Measurements from ENCODE around the gene ERCC6L2. TPM values are rescaled to one million over a fixed set of nuclear protein-coding genes. Genes with fewer than 3 reads are reported as not detected.

ERCC6L2 gene
- total and polyA plus RNA-seq, 2 of the 4 experiments (the other 2 are of a cell fraction) = 13.0 to 67.6 TPM

GRCh38 chr9:95985440-95986055 is 110.1 kb downstream of the ERCC6L2 start:
- no peak overlapping the region for H3K4ac ChIP-seq (ENCODE audit: low read depth, low read length)
- no peak overlapping the region for H2AFZ ChIP-seq (replicated peaks; ENCODE audit: low read length, poor library complexity)
- TF ChIP-seq NFE2L2 (IDR thresholded peaks at IDR 0.05; ENCODE audit: low read depth, low read length) = no peak
- TF ChIP-seq, protein P1, sequence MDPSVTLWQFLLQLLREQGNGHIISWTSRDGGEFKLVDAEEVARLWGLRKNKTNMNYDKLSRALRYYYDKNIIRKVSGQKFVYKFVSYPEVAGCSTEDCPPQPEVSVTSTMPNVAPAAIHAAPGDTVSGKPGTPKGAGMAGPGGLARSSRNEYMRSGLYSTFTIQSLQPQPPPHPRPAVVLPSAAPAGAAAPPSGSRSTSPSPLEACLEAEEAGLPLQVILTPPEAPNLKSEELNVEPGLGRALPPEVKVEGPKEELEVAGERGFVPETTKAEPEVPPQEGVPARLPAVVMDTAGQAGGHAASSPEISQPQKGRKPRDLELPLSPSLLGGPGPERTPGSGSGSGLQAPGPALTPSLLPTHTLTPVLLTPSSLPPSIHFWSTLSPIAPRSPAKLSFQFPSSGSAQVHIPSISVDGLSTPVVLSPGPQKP (IDR thresholded peaks at IDR 0.05; ENCODE audit: borderline replicate concordance, low read depth, low read length) = no peak
- no peak for TF ChIP-seq MAFK (IDR thresholded peaks at IDR 0.05; ENCODE audit: low read depth, low read length)
- no peak for TF ChIP-seq POLR2A (IDR thresholded peaks at IDR 0.05; ENCODE audit: low read depth, low read length)
- TF ChIP-seq CEBPB (IDR thresholded peaks at IDR 0.05; ENCODE audit: low read depth, low read length) = no peak
- TF ChIP-seq MXI1 (IDR thresholded peaks at IDR 0.05; ENCODE audit: borderline replicate concordance, low read depth, low read length) = no peak
- TF ChIP-seq RAD21 (IDR thresholded peaks at IDR 0.05; ENCODE audit: low read length) = no peak
- no peak for TF ChIP-seq SMC3 (IDR thresholded peaks at IDR 0.05; ENCODE audit: low read depth, low read length)
- no peak for TF ChIP-seq RCOR1 (IDR thresholded peaks at IDR 0.05; ENCODE audit: insufficient replicate concordance, low read length)
- no peak for TF ChIP-seq RFX5 (IDR thresholded peaks at IDR 0.05; ENCODE audit: low read depth, low read length)
- TF ChIP-seq FOS (IDR thresholded peaks at IDR 0.05; ENCODE audit: low read depth, low read length) = no peak
- TF ChIP-seq BHLHE40 (IDR thresholded peaks at IDR 0.05; ENCODE audit: low read depth, low read length) = no peak
- TF ChIP-seq USF2 (IDR thresholded peaks at IDR 0.05; ENCODE audit: low read depth, low read length) = no peak
- no peak for TF ChIP-seq CHD1 (IDR thresholded peaks at IDR 0.05; ENCODE audit: low read depth, low read length)
- no peak for TF ChIP-seq MAZ (IDR thresholded peaks at IDR 0.05; ENCODE audit: borderline replicate concordance, low read depth, low read length)
- TF ChIP-seq, protein P2, sequence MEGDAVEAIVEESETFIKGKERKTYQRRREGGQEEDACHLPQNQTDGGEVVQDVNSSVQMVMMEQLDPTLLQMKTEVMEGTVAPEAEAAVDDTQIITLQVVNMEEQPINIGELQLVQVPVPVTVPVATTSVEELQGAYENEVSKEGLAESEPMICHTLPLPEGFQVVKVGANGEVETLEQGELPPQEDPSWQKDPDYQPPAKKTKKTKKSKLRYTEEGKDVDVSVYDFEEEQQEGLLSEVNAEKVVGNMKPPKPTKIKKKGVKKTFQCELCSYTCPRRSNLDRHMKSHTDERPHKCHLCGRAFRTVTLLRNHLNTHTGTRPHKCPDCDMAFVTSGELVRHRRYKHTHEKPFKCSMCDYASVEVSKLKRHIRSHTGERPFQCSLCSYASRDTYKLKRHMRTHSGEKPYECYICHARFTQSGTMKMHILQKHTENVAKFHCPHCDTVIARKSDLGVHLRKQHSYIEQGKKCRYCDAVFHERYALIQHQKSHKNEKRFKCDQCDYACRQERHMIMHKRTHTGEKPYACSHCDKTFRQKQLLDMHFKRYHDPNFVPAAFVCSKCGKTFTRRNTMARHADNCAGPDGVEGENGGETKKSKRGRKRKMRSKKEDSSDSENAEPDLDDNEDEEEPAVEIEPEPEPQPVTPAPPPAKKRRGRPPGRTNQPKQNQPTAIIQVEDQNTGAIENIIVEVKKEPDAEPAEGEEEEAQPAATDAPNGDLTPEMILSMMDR (conservative IDR thresholded peaks at IDR 0.05; ENCODE audit: low read depth, low read length) = no peak
- H4K20me1 ChIP-seq (ENCODE audit: insufficient read depth, low read length) = no peaks in the 10 kb centered on the region
- POLR2A ChIA-PET (ENCODE audit: unreplicated experiment) = no interaction called here
- no peak overlapping the region for H3K14ac ChIP-seq (replicated peaks; ENCODE audit: low read depth, low read length)
- no peaks in the 10 kb centered on the region; the same call in 1 of the 2 replicates for H3K9me1 ChIP-seq (ENCODE audit: insufficient read depth, low read length)
- no peak overlapping the region for H3K23ac ChIP-seq (ENCODE audit: low read depth, low read length)
- dilution Hi-C loops (cut with HindIII; ENCODE audit: low sequenced_read_pairs, unreplicated experiment) = no loop called here
- peaks cover 4% of the 10 kb centered on the region for H3K4me1 ChIP-seq (ENCODE audit: control insufficient read depth, insufficient read depth, low read length)
- WGBS, 2 experiments (ENCODE audit: extremely low coverage in 2 of 2, insufficient read length in 1 of 2) = no CpG with 5 or more reads among the region's 3 CpGs
- intact Hi-C loops (cut with micrococcal nuclease) = no loop called here
- H4K5ac ChIP-seq (ENCODE audit: low read depth, low read length) = no peak overlapping the region
- H2AK5ac ChIP-seq (ENCODE audit: low read depth, low read length) = no peak overlapping the region
- ATAC-seq (ENCODE audit: low read depth) (no peak), DNase-seq (no peak)
- CTCF ChIA-PET = no interaction called here
- H3K56ac ChIP-seq (ENCODE audit: extremely low read depth, insufficient read depth, low read length) = no peak overlapping the region
- H4K8ac ChIP-seq (ENCODE audit: low read depth in 2 of 2, low read length in 2 of 2) = no peak overlapping the region
- no peak overlapping the region for H2BK120ac ChIP-seq (ENCODE audit: low read depth, low read length)
- H3K9me3 ChIP-seq (ENCODE audit: control insufficient read depth, insufficient read depth, low read length) = no peaks in the 10 kb centered on the region
- no peak overlapping the region for H3K27ac ChIP-seq (ENCODE audit: insufficient read depth, low read length)
- H2BK20ac ChIP-seq (ENCODE audit: low read depth, low read length) = no peak overlapping the region
- no peak overlapping the region for H2BK5ac ChIP-seq (ENCODE audit: low read depth, low read length, poor library complexity, severe bottlenecking)
- H3K79me1 ChIP-seq (ENCODE audit: low read depth in 1 of 2, low read length in 2 of 2) = no peaks in the 10 kb centered on the region
- BruUV-seq (replicated peaks) = no TSS peak
- no peak overlapping the region for H3K18ac ChIP-seq (ENCODE audit: low read depth, low read length)
- no peak overlapping the region for H4K91ac ChIP-seq (ENCODE audit: insufficient read depth, low read depth, low read length)
- no peaks in the 10 kb centered on the region; the same call in 1 of the 2 replicates for H3K36me3 ChIP-seq (ENCODE audit: control insufficient read depth, insufficient read depth, low read length)
- H3K27me3 ChIP-seq (ENCODE audit: control insufficient read depth, insufficient read depth, low read length) = no peaks in the 10 kb centered on the region
- H2AK9ac ChIP-seq (replicated peaks; ENCODE audit: low read depth, low read length, poor library complexity) = no peak overlapping the region
- in situ Hi-C loops (cut with MboI; ENCODE audit: low sequenced_read_pairs) = no loop called here
- H2BK15ac ChIP-seq (ENCODE audit: low read depth, low read length) = no peak overlapping the region
- H3K4me2 ChIP-seq (ENCODE audit: low read depth, low read length) = no peak overlapping the region
- no peak overlapping the region for H3K4me3 ChIP-seq (ENCODE audit: insufficient read depth, low read depth, low read length)
- no peak overlapping the region for H3K9ac ChIP-seq (ENCODE audit: low read depth, low read length)
